NCI-H2196 (cell line): ENCODE data around the gene TMEM178B.
A peak's percentile ranks its signal among the peaks of the same experiment; 100 is the strongest.
"Not testable (repeated sequence)": the region's sequence is repeated elsewhere in the genome, so short reads cannot be mapped to it uniquely, and the experiment has no call there.

Experiments used
- DNase-seq: peaks from one replicate; lab custom pipeline; 2025; ENCODE audit not compliant: unreplicated experiment; lab: John Stamatoyannopoulos, UW

Gene TMEM178B

GRCh38 chr7:141142058-141142457 lies 68.2 kb downstream of the TMEM178B start:
- DNase-seq, result no peak

- DNase-seq, result no peak
Observed at GRCh38 chr7:141144921-141145629, 71.2 kb downstream of the TMEM178B start.

DNA sequence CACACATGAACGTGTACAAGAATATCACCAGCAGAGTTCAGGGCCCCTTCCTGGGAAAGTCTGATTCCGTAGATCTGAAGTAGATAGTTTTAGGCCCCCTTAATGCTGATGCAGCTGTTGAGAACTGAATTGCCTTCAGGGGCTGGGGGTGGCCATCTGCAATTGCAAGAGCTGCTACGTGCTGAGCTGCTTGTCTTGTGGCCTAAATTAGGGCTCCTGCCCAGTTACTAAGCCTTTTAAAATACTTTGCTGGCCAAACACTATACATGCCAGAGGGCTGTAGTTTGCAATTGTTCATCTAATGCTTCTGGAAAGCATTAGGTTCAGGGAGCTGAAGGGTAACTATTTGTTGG lies 71.7 kb downstream of the TMEM178B start:
- DNase-seq, result no peak

- DNase-seq, result no peak
Observed at GRCh38 chr7:141147482-141147881, 73.6 kb downstream of the TMEM178B start.

DNA sequence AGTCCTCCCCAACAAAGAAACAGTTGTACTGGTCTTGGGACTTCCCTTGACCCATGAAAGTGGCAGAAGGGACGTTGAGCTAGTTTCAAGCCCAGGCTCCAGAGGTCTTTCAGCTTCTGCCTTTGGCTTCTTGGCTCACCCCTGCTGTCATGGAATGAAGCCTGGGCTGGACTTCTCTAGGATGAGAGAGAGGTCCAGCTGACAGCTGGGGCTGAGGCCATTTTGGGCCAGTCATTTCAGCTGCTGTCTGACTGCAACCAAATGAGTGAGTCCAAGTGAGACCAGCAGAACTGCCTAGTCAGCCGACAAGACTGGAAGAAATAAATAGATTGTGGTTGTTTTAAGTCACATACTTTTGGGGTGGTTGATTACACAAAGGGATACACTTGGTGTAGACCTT lies 76.6 kb downstream of the TMEM178B start:
- DNase-seq, result no peak

GRCh38 chr7:141151746-141152145 lies 77.9 kb downstream of the TMEM178B start:
- DNase-seq, result no peak

DNA sequence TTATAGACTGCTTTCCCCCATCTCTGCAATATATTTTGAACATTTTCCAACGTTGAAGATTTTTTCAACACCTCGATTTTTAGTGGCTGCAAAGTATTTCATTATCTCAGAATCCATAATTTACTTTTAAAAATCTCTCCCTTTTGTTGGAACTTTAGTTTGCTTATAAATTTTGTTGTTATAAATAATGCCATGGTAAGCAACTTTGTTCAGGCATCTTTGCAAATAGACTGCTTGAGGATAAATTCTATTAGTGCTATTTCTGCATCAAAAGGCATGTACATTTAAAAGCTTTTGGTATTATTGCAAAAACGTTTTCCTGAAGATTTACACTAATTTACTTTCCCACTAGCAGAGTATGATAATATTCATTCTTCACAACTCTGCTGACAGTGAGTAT lies 79.4 kb downstream of the TMEM178B start:
- DNase-seq, result no peak

DNA sequence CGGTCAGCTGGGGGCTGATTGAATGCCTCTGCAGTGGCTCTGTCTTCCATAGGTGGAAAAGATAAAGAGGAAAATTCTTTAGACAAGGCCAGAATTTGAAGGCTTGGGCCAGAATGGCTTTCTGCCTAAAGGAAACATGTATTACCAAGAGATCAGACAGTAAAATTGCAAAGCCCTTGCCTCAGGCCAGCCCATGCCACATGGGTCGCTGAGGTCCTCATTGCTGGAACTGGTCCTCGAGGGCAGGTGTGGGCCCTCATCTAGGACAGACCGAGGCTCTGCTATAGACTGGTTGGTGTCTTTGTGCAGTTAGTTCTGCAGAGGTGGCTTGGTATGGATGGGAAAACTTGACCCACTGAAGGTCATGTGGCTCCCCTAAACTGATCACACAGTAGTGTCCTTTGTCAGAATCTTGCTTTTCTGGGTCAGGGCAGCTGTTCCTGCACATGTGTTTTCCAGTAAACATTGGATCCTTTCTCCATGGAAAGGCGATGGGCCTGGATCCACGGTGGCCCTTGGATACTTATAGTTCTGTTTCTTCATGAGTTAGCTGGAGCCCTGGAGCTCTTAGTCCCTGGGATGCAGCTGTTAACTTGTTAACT lies 80.4 kb downstream of the TMEM178B start:
- DNase-seq, result no peak

- DNase-seq, result no peak
Observed at GRCh38 chr7:141156407-141156806, 82.5 kb downstream of the TMEM178B start.

DNA sequence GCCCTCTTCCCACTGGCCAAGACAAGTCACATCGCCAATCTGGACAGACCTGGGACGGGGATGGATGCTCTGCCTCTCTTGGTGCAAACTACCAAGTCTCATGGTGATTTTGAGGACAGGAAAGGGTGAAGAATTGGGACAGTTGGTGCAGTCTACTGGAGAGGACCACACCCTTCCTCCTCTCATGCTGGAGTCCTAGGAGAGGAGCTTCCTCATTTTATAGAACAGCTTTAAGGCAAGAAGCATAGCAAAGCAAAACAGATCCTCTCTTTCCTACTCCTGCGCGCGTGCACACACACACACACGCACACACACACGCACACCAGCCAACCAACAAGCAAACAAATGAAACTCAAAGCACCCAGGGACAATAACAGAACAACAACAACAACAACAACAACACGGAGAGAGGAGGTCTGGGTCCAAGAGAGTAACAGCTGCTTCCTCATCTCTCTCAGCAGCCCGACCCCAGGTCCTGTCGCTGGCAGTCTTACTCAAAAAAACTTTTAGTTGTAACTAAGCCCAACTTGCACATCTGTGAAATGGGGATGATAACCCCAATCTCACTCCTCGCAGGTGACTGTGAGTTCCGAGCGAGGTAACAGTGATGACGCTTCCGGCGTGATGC lies 83.4 kb downstream of the TMEM178B start:
- DNase-seq, result no peak

GRCh38 chr7:141158561-141158960 lies 84.7 kb downstream of the TMEM178B start:
- no peak for DNase-seq

- no peak for DNase-seq
Observed at GRCh38 chr7:141160246-141160860, 86.5 kb downstream of the TMEM178B start.

DNA sequence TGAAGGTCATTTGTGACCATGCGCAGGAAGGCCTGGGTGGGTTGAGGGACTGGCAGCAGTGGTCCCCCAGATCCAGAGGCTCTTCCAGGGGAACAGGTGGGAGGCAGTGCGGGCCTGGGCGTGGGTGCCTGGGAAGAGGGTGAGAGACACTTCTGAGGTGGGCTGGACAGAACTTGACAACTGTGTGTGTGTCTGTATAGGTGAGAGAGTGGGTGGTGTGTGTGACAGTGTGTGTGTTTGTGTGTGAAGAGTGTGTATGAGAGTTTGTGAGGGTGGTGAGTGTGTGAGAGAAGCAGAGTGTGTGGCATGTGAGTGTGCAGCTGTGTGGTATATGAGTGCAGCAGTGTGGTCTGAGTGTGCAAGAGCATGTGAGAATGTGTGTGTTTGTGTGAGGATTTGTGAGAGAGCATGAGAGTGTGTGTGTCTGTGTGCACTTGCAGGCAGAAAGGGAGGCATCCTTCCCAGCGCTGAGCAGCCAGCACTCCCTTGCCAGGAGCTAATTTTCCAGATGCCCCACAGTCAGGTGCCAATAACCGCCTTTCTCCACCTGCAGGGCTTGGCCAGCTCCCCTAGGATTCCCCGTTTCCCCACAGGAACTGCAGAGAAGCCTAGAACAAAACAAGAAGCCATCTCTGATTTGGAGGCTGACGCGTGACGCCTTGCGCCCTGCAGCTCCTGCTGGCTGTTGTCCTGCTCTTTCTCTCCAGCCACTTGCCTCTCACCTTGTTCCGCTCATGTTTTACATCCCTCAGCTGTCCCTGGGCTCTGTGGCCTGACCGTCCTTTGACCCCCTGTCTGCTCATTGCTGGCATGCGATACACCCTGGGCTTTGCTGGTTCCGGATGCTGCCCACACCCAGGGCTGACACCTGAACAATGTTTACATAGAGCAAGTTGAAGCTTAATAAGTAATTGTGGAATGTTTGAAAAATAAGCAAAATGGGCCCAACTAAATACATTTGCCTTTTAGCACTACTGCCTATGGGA lies 88.0 kb downstream of the TMEM178B start:
- peak; percentile 48 for DNase-seq

- no peak for DNase-seq
Observed at GRCh38 chr7:141165521-141165920, 91.7 kb downstream of the TMEM178B start.

- no peak for DNase-seq
Observed at GRCh38 chr7:141166926-141167325, 93.1 kb downstream of the TMEM178B start.

GRCh38 chr7:141167381-141167964 lies 93.6 kb downstream of the TMEM178B start:
- DNase-seq, result no peak

GRCh38 chr7:141169157-141169556 lies 95.3 kb downstream of the TMEM178B start:
- not testable (repeated sequence) for DNase-seq

DNA sequence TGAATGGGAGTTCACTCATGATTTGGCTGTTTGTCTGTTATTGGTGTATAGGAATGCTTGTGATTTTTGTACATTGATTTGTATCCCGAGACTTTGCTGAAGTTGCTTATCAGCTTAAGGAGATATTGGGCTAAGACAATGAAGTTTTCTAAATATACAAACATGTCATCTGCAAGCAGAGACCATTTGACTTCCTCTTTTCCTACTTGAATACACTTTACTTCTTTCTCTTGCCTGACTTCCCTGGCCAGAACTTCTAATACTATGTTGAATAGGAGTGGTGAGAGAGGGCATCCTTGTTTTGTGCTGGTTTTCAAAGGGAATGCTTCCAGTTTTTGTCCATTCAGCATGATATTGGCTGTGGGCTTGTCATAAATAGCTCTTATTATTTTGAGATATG lies 101.9 kb downstream of the TMEM178B start:
- not testable (repeated sequence) for DNase-seq

DNA sequence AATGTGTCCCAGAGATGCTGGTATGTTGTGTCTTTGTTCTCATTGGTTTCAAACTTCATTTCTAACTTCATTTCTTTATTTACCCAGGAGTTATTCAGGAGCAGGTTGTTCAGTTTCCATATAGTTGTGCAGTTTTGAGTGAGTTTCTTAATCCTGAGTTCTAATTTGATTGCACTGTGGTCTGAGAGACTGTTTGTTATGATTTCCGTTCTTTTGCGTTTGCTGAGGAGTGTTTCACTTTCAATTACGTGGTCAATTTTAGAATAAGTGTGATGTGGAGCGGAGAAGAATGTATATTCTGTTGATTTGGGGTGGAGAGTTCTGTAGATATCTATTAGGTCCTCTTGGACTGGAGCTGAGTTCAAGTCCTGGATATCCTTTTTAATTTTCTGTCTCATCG lies 103.3 kb downstream of the TMEM178B start:
- not testable (repeated sequence) for DNase-seq

DNA sequence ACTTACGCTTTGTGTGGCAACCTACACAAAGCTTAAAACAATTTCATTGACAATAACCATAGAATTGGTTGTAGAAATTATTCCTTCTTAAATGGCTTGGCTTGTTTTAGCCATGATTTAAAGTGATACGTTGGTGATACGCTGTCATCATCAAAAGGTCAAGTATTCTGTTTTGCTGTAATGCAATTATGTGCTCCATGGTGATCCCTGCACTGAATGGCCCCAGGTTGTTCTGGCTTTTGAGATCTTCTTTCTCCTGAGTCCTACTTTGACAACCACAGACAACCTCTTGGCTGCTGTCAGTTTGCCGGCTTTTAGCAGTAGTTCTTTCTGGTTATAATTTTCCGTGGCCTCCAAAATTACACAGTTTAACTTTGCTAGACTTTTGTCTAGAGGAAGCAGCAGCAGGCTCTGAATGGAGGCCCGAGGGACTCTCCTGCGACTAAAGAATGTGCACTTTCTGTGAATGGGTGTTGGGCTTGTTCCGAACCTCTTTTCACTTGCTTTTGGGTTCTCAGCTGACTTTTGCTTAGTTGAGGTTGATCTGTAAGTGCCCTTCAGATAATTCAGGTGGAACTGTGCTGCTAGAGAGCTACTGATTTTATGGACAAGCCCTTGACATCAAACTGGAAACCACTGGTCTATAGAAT lies 104.7 kb downstream of the TMEM178B start:
- no peak for DNase-seq
